ENCODE data around the gene C17orf100. TPM values are rescaled to one million over a fixed set of nuclear protein-coding genes. Genes with fewer than 3 reads are reported as not detected.

Gene C17orf100
- polyA plus RNA-seq, 2 of the 4 experiments (the other 2 are of a cell fraction) = 3.1 to 4.1 TPM

GRCh38 chr17:6602141-6602540 is 49.4 kb upstream of the C17orf100 start (continued):
- TF ChIP-seq EP300 (IDR thresholded peaks at IDR 0.05) = no peak
- no peak for TF ChIP-seq MAZ (IDR thresholded peaks at IDR 0.05; ENCODE audit: borderline replicate concordance, low read depth, low read length)
- no peak for TF ChIP-seq ATOH8 (CRISPR knock-in tag; IDR thresholded peaks at IDR 0.05; ENCODE audit: low read depth)
- TF ChIP-seq JUN (IDR thresholded peaks at IDR 0.05) = no peak

- TF ChIP-seq RAD21 (conservative IDR thresholded peaks at IDR 0.05 in 1 of 2, IDR thresholded peaks at IDR 0.05 in 1 of 2) (peak in 1 of 2 experiments; percentile 30; a peak in 1 of 5 replicates), POLR2A (IDR thresholded peaks at IDR 0.05; ENCODE audit: low read length) (no peak)
These were observed 47.7 kb upstream of the C17orf100 start for GRCh38 chr17:6603744-6604325.

GRCh38 chr17:6605142-6605541 is 46.4 kb upstream of the C17orf100 start:
- Histone ChIP-seq H3K4me3 (no peak overlapping the region), H3K9me3 (no peaks in the 10 kb centered on the region), H3K4me2 (no peak overlapping the region), H3K4me1 (peaks cover 24% of the 10 kb centered on the region), H3K27ac (no peak overlapping the region)
- CTCF ChIA-PET = interaction anchor here (0.7 to 6.1 kb wide), 4 partner anchors 28 to 405 kb away, joined by 3 to 40 read pairs (median 4); no protein-coding TSS in a partner anchor
- POLR2A ChIA-PET = no interaction called here
- TF ChIP-seq POLR2A (IDR thresholded peaks at IDR 0.05; ENCODE audit: low read length) = 0 out of 2 replicates have a peak, but pooled peaks have one; percentile 18
- TF ChIP-seq NR3C1 (IDR thresholded peaks at IDR 0.05) = no peak
- no peak for TF ChIP-seq PHF8 (IDR thresholded peaks at IDR 0.05; ENCODE audit: borderline replicate concordance, low read depth)
- FAIRE-seq (no peak), DNase-seq (ENCODE audit: low read depth in 1 of 2, low spot score in 1 of 2) (no peak), ATAC-seq (no peak)
- WGBS (ENCODE audit: missing lambda C conversion rate) = 87% methylated on average over 6 of the region's 6 CpGs

More at GRCh38 chr17:6603744-6604325, 47.7 kb upstream of the C17orf100 start:
- Histone ChIP-seq H3K4me3 (no peak overlapping the region), H3K27ac (peak overlapping the region in 1 of 2 experiments; percentile 4; a peak in 1 of 6 replicates), H3K9me3 (no peaks in the 10 kb centered on the region), H3K4me1 (peaks cover 34% of the 10 kb centered on the region), H3K4me2 (no peak overlapping the region)
- WGBS (ENCODE audit: missing lambda C conversion rate) = 67% methylated on average over 3 of the region's 3 CpGs
- CTCF ChIA-PET = interaction anchor here (1.0 kb wide), 2 partner anchors 129 to 131 kb away, joined by 3 to 4 read pairs; no protein-coding TSS in a partner anchor
- ATAC-seq (peak; percentile 25 to 60; a peak in 4 of 6 replicates), DNase-seq (ENCODE audit: low read depth in 1 of 2, low spot score in 1 of 2) (peak in 1 of 2 experiments; percentile 23), FAIRE-seq (peak; percentile 39)
- POLR2A ChIA-PET = no interaction called here

- Histone ChIP-seq H3K9me3 (no peaks in the 10 kb centered on the region), H3K4me1 (peaks cover 19% of the 10 kb centered on the region), H3K4me3 (no peak overlapping the region), H3K27ac (no peak overlapping the region), H3K4me2 (0 out of 3 replicates have a peak overlapping the region, but pooled peaks have one; percentile 9)
- 29% methylated on average over 3 of the region's 3 CpGs for WGBS (ENCODE audit: missing lambda C conversion rate)
- ChIA-PET POLR2A (interaction anchor here (0.7 kb wide), 1 partner anchor 137 kb away, joined by 3 read pairs; no protein-coding TSS in a partner anchor), CTCF (interaction anchor here (1.0 to 6.1 kb wide), 4 partner anchors 10 to 136 kb away, joined by 3 to 40 read pairs (median 4); no protein-coding TSS in a partner anchor)
- peak; percentile 43 to 56; a peak in 3 of 6 replicates for ATAC-seq
- DNase-seq (ENCODE audit: low read depth in 1 of 2, low spot score in 1 of 2) = peak; percentile 16 to 51
- no peak for TF ChIP-seq MAFK (IDR thresholded peaks at IDR 0.05; ENCODE audit: partially characterized antibody)
- TF ChIP-seq JUNB (IDR thresholded peaks at IDR 0.05) = peak; percentile 34; the same call in 1 of the 2 replicates
- no peak for TF ChIP-seq FOSL2 (IDR thresholded peaks at IDR 0.05)
- peak; percentile 73 for TF ChIP-seq FOSL2 (CRISPR knock-in tag; IDR thresholded peaks at IDR 0.05)
- FAIRE-seq = peak; percentile 85
These were observed 43.2 kb upstream of the C17orf100 start for GRCh38 chr17:6608321-6608720.

- no peak overlapping the region for H3K27ac ChIP-seq
- H3K4me1 ChIP-seq = peaks cover 12% of the 10 kb centered on the region
- CTCF ChIA-PET = interaction anchor here (0.9 to 6.1 kb wide), 5 partner anchors 10 to 137 kb away, joined by 3 to 40 read pairs (median 3); partner anchors contain the start of genes KIAA0753 and TXNDC17
- WGBS (ENCODE audit: missing lambda C conversion rate) = 88% methylated on average over 5 of the region's 5 CpGs
- no peak overlapping the region for H3K4me2 ChIP-seq
- FAIRE-seq (no peak), DNase-seq (ENCODE audit: low read depth in 1 of 2, low spot score in 1 of 2) (no peak), ATAC-seq (no peak)
- TF ChIP-seq CBX2 (IDR thresholded peaks at IDR 0.05; ENCODE audit: borderline replicate concordance, low read depth) (no peak), FOXS1 (CRISPR knock-in tag; IDR thresholded peaks at IDR 0.05) (no peak), CEBPB (IDR thresholded peaks at IDR 0.05) (no peak), EP300 (IDR thresholded peaks at IDR 0.05) (no peak), BHLHE40 (IDR thresholded peaks at IDR 0.05; ENCODE audit: low read depth, low read length) (no peak), ESRRA (IDR thresholded peaks at IDR 0.05; ENCODE audit: borderline replicate concordance, low read length) (no peak), HEYL (CRISPR knock-in tag; IDR thresholded peaks at IDR 0.05) (no peak), ZNF302 (CRISPR knock-in tag; IDR thresholded peaks at IDR 0.05) (no peak), HES2 (IDR thresholded peaks at IDR 0.05) (no peak), MYC (IDR thresholded peaks at IDR 0.05; ENCODE audit: borderline replicate concordance, low read length) (no peak), SREBF2 (IDR thresholded peaks at IDR 0.05) (no peak), ZSCAN20 (CRISPR knock-in tag; IDR thresholded peaks at IDR 0.05) (no peak), NFE2L2 (conservative IDR thresholded peaks at IDR 0.05; ENCODE audit: low read length) (no peak), JUN (IDR thresholded peaks at IDR 0.05) (no peak), TP53 (CRISPR knock-in tag; IDR thresholded peaks at IDR 0.05) (no peak), CTCF (IDR thresholded peaks at IDR 0.05) (no peak), RFX5 (IDR thresholded peaks at IDR 0.05) (no peak), HOXA7 (CRISPR knock-in tag; IDR thresholded peaks at IDR 0.05) (no peak)
- H3K9me3 ChIP-seq = no peaks in the 10 kb centered on the region
- H3K4me3 ChIP-seq = no peak overlapping the region
- POLR2A ChIA-PET = no interaction called here
These were observed 41.6 kb upstream of the C17orf100 start for GRCh38 chr17:6610011-6610410.
